ENCODE data around the gene CDK6.

CDK6 gene

GRCh38 chr7:92645114-92646061 is 191.0 kb downstream of the CDK6 start:
- DNase-seq (ENCODE audit: low read depth in 3 of 3) = no peak

GRCh38 chr7:92644406-92645113 is 191.8 kb downstream of the CDK6 start:
- DNase-seq (ENCODE audit: low read depth in 3 of 3) = no peak

- DNase-seq (ENCODE audit: low read depth in 3 of 3) = no peak
Measured at GRCh38 chr7:92643821-92644220, 192.6 kb downstream of the CDK6 start.

GRCh38 chr7:92641921-92642511 is 194.4 kb downstream of the CDK6 start:
- DNase-seq (ENCODE audit: low read depth in 3 of 3) = peak in 1 of 3 experiments; percentile 38

- no peak for DNase-seq (ENCODE audit: low read depth in 3 of 3)
Measured at GRCh38 chr7:92639966-92640365, 196.4 kb downstream of the CDK6 start.

- no peak for DNase-seq (ENCODE audit: low read depth in 3 of 3)
Measured at GRCh38 chr7:92639213-92639896, 197.0 kb downstream of the CDK6 start.

GRCh38 chr7:92636018-92636560 is 200.3 kb downstream of the CDK6 start:
- no peak for DNase-seq (ENCODE audit: low read depth in 3 of 3)

GRCh38 chr7:92635538-92635937 is 200.8 kb downstream of the CDK6 start:
- DNase-seq (ENCODE audit: low read depth in 3 of 3) = no peak

- DNase-seq (ENCODE audit: low read depth in 3 of 3) = no peak
Measured at GRCh38 chr7:92634924-92635519, 201.4 kb downstream of the CDK6 start.

- no peak for DNase-seq (ENCODE audit: low read depth in 3 of 3)
Measured at GRCh38 chr7:92634205-92634604, 202.2 kb downstream of the CDK6 start.

GRCh38 chr7:92633211-92633906 is 203.0 kb downstream of the CDK6 start:
- no peak for DNase-seq (ENCODE audit: low read depth in 3 of 3)

GRCh38 chr7:92632791-92633190 is 203.6 kb downstream of the CDK6 start:
- no peak for DNase-seq (ENCODE audit: low read depth in 3 of 3)

GRCh38 chr7:92631850-92632487 is 204.4 kb downstream of the CDK6 start:
- no peak for DNase-seq (ENCODE audit: low read depth in 3 of 3)

- no peak for DNase-seq (ENCODE audit: low read depth in 3 of 3)
Measured at GRCh38 chr7:92631067-92631849, 205.1 kb downstream of the CDK6 start.

GRCh38 chr7:92629779-92630178 is 206.6 kb downstream of the CDK6 start:
- DNase-seq (ENCODE audit: low read depth in 3 of 3) = no peak

- no peak for DNase-seq (ENCODE audit: low read depth in 3 of 3)
Measured at GRCh38 chr7:92627956-92628355, 208.4 kb downstream of the CDK6 start.

GRCh38 chr7:92626281-92626809 is 210.0 kb downstream of the CDK6 start:
- no peak for DNase-seq (ENCODE audit: low read depth in 3 of 3)

GRCh38 chr7:92625617-92626016 is 210.8 kb downstream of the CDK6 start:
- no peak for DNase-seq (ENCODE audit: low read depth in 3 of 3)
